ENCODE results near the gene PPM1H.

GRCh38 chr12:62922539-62922938, 12.4 kb downstream of the PPM1H start:
- TF ChIP-seq CTCF (IDR thresholded peaks at IDR 0.05) (no peak), POLR2A (IDR thresholded peaks at IDR 0.05) (no peak)
